HepG2 (cell line): ENCODE measurements around the gene VASN. TPM values are rescaled to one million over a fixed set of nuclear protein-coding genes. Genes with fewer than 3 reads are reported as not detected.

ENCODE experiments used
- ATAC-seq: fragments of 200-7000 bp; cut with Tn5 transposase; 3 replicates; pipeline ENCODE4 v1.9.1; 2020; ENCODE audit warnings: mild to moderate bottlenecking, moderate library complexity
- BruUV-seq: library from RNA; stranded (reverse); fragments of 400-500 nt; replicated peaks from 2 replicates; lab custom pipeline; 2021; lab: Mats Ljungman, UMichigan
- CTCF ChIA-PET: fragments of 300-600 bp; formaldehyde crosslinking; extraction: SDS; loops from one replicate; lab custom pipeline; 2021; ENCODE audit warnings: low total read pairs, inconsistent platforms, low intra/inter-chr PET ratio; lab: Yijun Ruan, JAX
- POLR2A ChIA-PET: fragments of 350-600 bp; sonication (Branson Sonifier 250); formaldehyde crosslinking; loops from one replicate; lab custom pipeline; 2020; ENCODE audit warnings: antibody characterized with exemption, inconsistent platforms; lab: Yijun Ruan, JAX
- DNase-seq: peaks from one replicate; pipeline ENCODE4 v3.0.0-alpha.2; 2015; ENCODE audit warnings: low spot score
- FAIRE-seq: peaks from 3 replicates; lab custom pipeline; 2011; peaks lifted over from hg19 to GRCh38; lab: Jason Lieb, UNC
- H2AFZ ChIP-seq: one replicate; pipeline ENCODE4 v1.6.1; 2011; ENCODE audit warnings: low read length, inconsistent platforms
- H3K27ac ChIP-seq: fragments of 300-600 bp; 3 replicates; pipeline ENCODE4 v1.8.0; 2011; ENCODE audit warnings: mixed run types, mild to moderate bottlenecking, mixed read lengths, low read length, inconsistent platforms; ENCODE audit not compliant: insufficient read depth; ENCODE audit errors: extremely low read length
- H3K27me3 ChIP-seq, 2 experiments: fragments of 200-600 bp in 1 of 2; 2 replicates in 1 of 2; 3 replicates in 1 of 2; pipeline versions ENCODE4 v1.6.0 to v1.8.0; 2011; ENCODE audit warnings: low read length in 2 of 2, mild to moderate bottlenecking in 2 of 2, moderate library complexity in 2 of 2, inconsistent platforms in 1 of 2; ENCODE audit not compliant: insufficient read depth in 2 of 2, control insufficient read depth in 1 of 2
- H3K36me3 ChIP-seq, 2 experiments: fragments of 200-600 bp in 1 of 2; replicated peaks in 1 of 2; 2 replicates in 1 of 2; 3 replicates in 1 of 2; pipeline versions ENCODE4 v1.5.1 to v1.8.0; 2011; ENCODE audit warnings: low read length in 2 of 2, inconsistent platforms in 1 of 2; ENCODE audit not compliant: insufficient read depth in 2 of 2, control insufficient read depth in 1 of 2
- H3K4me1 ChIP-seq: 2 replicates; pipeline ENCODE4 v1.5.1; 2012; ENCODE audit warnings: low read length, inconsistent platforms; ENCODE audit not compliant: insufficient read depth
- H3K4me2 ChIP-seq: 2 replicates; pipeline ENCODE4 v1.6.0; 2011; ENCODE audit warnings: low read depth, low read length, inconsistent platforms
- H3K4me3 ChIP-seq, 3 experiments: fragments of 200-600 bp in 1 of 3; sonication (generic), shearing (Covaris generic) in 1 of 3; replicated peaks in 1 of 3; 2 replicates each; pipeline ENCODE4 v1.5.1; 2011 to 2016; ENCODE audit warnings: low read length in 3 of 3, inconsistent platforms in 2 of 3, low read depth in 2 of 3, mild to moderate bottlenecking in 2 of 3, control low read depth in 1 of 3, mixed read lengths in 1 of 3; ENCODE audit not compliant: insufficient read depth in 1 of 3
- H3K79me2 ChIP-seq: one replicate; pipeline ENCODE4 v1.6.1; 2011; ENCODE audit warnings: low read length, inconsistent platforms; ENCODE audit not compliant: insufficient read depth
- H3K9ac ChIP-seq: 2 replicates; pipeline ENCODE4 v1.6.0; 2011; ENCODE audit warnings: mild to moderate bottlenecking, low read depth, low read length, inconsistent platforms; ENCODE audit not compliant: insufficient read depth
- H3K9me3 ChIP-seq: 2 replicates; pipeline ENCODE4 v1.5.1; 2012; ENCODE audit warnings: mild to moderate bottlenecking, low read length
- H4K20me1 ChIP-seq: 2 replicates; pipeline ENCODE4 v1.6.0; 2011; ENCODE audit warnings: inconsistent platforms, mild to moderate bottlenecking, low read length, moderate library complexity; ENCODE audit not compliant: insufficient read depth
- CHD2 ChIP-seq: IDR thresholded peaks from 2 replicates; pipeline ENCODE4 v1.6.1; 2011; ENCODE audit warnings: low read depth, low read length, improper control_type of control experiment
- GPN1 ChIP-seq: sonication (generic); formaldehyde crosslinking; IDR thresholded peaks from 2 replicates; pipeline ENCODE4 v1.5.1; 2020; ENCODE audit warnings: missing genetic modification reagents, borderline replicate concordance
- HDAC1 ChIP-seq: sonication (generic); formaldehyde crosslinking; IDR thresholded peaks from 2 replicates; pipeline ENCODE4 v1.5.1; 2020; ENCODE audit warnings: mild to moderate bottlenecking, missing genetic modification reagents
- MZF1 ChIP-seq: sonication (generic); formaldehyde crosslinking; IDR thresholded peaks from 2 replicates; pipeline ENCODE4 v1.8.1; 2023; ENCODE audit warnings: mild to moderate bottlenecking, missing genetic modification reagents, borderline replicate concordance
- NFRKB ChIP-seq: fragments of 450-650 bp; IDR thresholded peaks from 2 replicates; pipeline ENCODE4 v1.6.1; 2017
- RARA ChIP-seq: IDR thresholded peaks from 2 replicates; pipeline ENCODE4 v1.6.1; 2016; ENCODE audit warnings: missing genetic modification reagents, missing compliant biosample characterization
- SETDB1 ChIP-seq: sonication (generic); formaldehyde crosslinking; IDR thresholded peaks from 2 replicates; pipeline ENCODE4 v1.5.1; 2020; ENCODE audit warnings: missing genetic modification reagents, mild to moderate bottlenecking, borderline replicate concordance
- YEATS4 ChIP-seq: sonication (generic); formaldehyde crosslinking; IDR thresholded peaks from 2 replicates; pipeline ENCODE4 v1.4.0; 2020; ENCODE audit warnings: missing genetic modification reagents, borderline replicate concordance
- ZFAT ChIP-seq: sonication (generic); formaldehyde crosslinking; conservative IDR thresholded peaks from 2 replicates; pipeline ENCODE4 v1.8.1; 2023; ENCODE audit warnings: missing genetic modification reagents, inconsistent platforms
- ZFP1 ChIP-seq: IDR thresholded peaks from 2 replicates; pipeline ENCODE4 v1.6.1; 2016
- ZNF101 ChIP-seq: sonication (generic); formaldehyde crosslinking; IDR thresholded peaks from 2 replicates; pipeline ENCODE4 v1.4.0; 2020; ENCODE audit warnings: mild to moderate bottlenecking, low read depth, missing genetic modification reagents, borderline replicate concordance
- ZNF564 ChIP-seq: sonication (generic); formaldehyde crosslinking; IDR thresholded peaks from 2 replicates; pipeline ENCODE4 v1.8.1; 2023; ENCODE audit warnings: mild to moderate bottlenecking, missing genetic modification reagents
- ZNF792 ChIP-seq: IDR thresholded peaks from 2 replicates; pipeline ENCODE4 v1.6.1; 2016
- ZNF891 ChIP-seq: sonication (generic); formaldehyde crosslinking; IDR thresholded peaks from 2 replicates; pipeline ENCODE4 v1.5.0; 2020; ENCODE audit warnings: mild to moderate bottlenecking, missing genetic modification reagents
- WGBS: methylation state at CpG from one replicate; pipeline ENCODE4 v1.1.6; 2017; ENCODE audit warnings: low lambda C conversion rate; 5-methylcytosine and 5-hydroxymethylcytosine counted together
- in situ Hi-C: cut with HindIII; loops from 2 replicates; pipeline ENCODE4 v1.10.0; 2017; ENCODE audit warnings: low pct_unique_long_range_greater_than_20kb; ENCODE audit not compliant: extremely low pct_ligation_motif_present
- intact Hi-C: fragments of 100-400 bp; cut with micrococcal nuclease; formaldehyde crosslinking; loops from one replicate; pipeline ENCODE4 v1.10.0; 2022; ENCODE audit not compliant: unreplicated experiment
- polyA plus RNA-seq, 8 experiments: library from polyadenylated mRNA; depleted of rRNA in 3 of 8; stranded (reverse) in 7 of 8; unstranded in 1 of 8; fragments of >200 nt; fragmentation: Illumina TruSeq in 4 of 8; extraction: Trizol in 4 of 8; gene quantifications; 2 replicates each; pipeline versions ENCODE4 v1.2.1 to v1.2.3, GENCODE V29; 2011 to 2016; ENCODE audit warnings: low read depth in 4 of 8, missing spikeins in 1 of 8, mixed read lengths in 1 of 8; ENCODE audit not compliant: insufficient read depth in 1 of 8
- total RNA-seq, 5 experiments: library from RNA; depleted of rRNA; stranded (reverse); fragments of >200 nt; fragmentation: Illumina TruSeq; extraction: Trizol; gene quantifications; 2 replicates each; pipeline ENCODE4 v1.2.3, GENCODE V29; 2016; ENCODE audit warnings: low read depth in 1 of 5
- TF ChIP-seq, protein P1 (sequence below): IDR thresholded peaks from 2 replicates; pipeline ENCODE4 v1.6.1; 2016; ENCODE audit warnings: mild to moderate bottlenecking, missing biosample characterization, missing genetic modification reagents
- TF ChIP-seq, protein P2 (sequence below): sonication (generic); formaldehyde crosslinking; conservative IDR thresholded peaks from 2 replicates; pipeline ENCODE4 v1.4.0; 2020; ENCODE audit warnings: mild to moderate bottlenecking, missing genetic modification reagents, moderate library complexity
- TF ChIP-seq, protein P3 (sequence below): sonication (generic); formaldehyde crosslinking; IDR thresholded peaks from 2 replicates; pipeline ENCODE4 v1.4.0; 2020; ENCODE audit warnings: missing genetic modification reagents
- TF ChIP-seq, protein P4 (sequence below): IDR thresholded peaks from 2 replicates; pipeline ENCODE4 v1.6.1; 2012; ENCODE audit warnings: inconsistent platforms

VASN gene
- total and polyA plus RNA-seq, 2 of the 13 experiments (the other 11 are each of a cell fraction or from before 2014, with no cell fraction given), result 8.4 to 18.2 TPM

DNA sequence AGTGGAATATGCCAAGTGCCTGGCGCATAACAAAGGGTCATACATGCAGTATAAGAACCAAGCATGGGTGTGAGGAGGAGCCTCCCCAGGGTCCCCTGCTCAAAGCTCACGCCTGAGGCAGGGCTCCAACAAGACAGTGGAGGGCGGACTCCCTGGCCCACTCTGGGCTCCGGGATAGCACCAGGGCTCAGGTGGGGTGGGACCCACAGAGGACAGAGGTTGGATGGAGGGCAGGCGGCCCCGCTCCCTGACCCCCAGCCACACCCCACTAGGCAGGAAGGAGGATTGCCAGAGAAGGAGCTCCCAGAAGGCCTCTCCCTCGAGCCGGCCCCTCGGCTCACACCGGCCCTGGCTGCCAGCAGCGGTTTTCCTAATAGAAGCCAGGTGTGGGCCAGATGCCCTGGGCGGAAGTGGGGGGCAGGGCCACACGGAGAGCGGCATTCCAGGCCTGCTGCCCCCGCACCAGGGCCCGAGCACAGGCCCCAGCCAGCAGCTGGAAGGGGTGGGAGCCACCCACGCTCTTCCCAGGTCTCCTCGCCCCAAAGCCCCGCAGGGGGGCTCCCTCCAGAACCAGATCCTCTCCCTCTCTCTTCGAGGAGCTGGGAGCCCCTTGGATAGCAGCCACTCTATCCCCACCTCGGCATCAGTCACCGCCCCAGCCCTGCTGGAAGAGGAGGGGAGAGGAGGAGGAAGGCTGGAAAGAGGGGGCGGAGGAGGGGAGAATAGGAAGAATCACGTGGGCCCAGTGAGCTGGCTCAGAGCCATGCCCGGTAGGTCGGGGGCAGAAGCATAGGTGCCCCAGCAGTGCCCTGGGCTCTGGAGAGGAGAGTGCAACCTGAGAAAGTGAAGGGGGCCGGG, 21.0 kb downstream of the VASN start:
- 97% methylated on average over 15 of the region's 27 CpGs for WGBS
- H3K4me1 ChIP-seq, result peaks cover 20% of the 10 kb centered on the region
- ChIA-PET CTCF (no interaction called here), POLR2A (interaction anchor here (1.2 to 1.6 kb wide), 2 partner anchors 18 to 47 kb away, joined by 3 read pairs; no protein-coding TSS in a partner anchor)
- no peak overlapping the region for H3K9ac ChIP-seq
- intact Hi-C loops (no loop called here), in situ Hi-C loops (no loop called here)
- H3K4me3 ChIP-seq, result no peak overlapping the region
- no peak overlapping the region for H3K27ac ChIP-seq
- no peaks in the 10 kb centered on the region for H3K79me2 ChIP-seq
- no peak for DNase-seq
- no peaks in the 10 kb centered on the region for H4K20me1 ChIP-seq
- no peak for ATAC-seq
- no peak overlapping the region for H2AFZ ChIP-seq
- no peaks in the 10 kb centered on the region for H3K27me3 ChIP-seq
- H3K4me2 ChIP-seq, result no peak overlapping the region
- FAIRE-seq, result no peak
- no peaks in the 10 kb centered on the region for H3K9me3 ChIP-seq
- no TSS peak for BruUV-seq
- peaks cover 2 to 9% of the 10 kb centered on the region in 2 experiments; a peak in 2 of 5 replicates for H3K36me3 ChIP-seq
- TF ChIP-seq ZFP1 (CRISPR knock-in tag) (no peak), ZNF564 (CRISPR knock-in tag) (no peak), ZFAT (CRISPR knock-in tag) (no peak), NFRKB (no peak), MZF1 (CRISPR knock-in tag) (no peak), SETDB1 (CRISPR knock-in tag) (no peak), RARA (CRISPR knock-in tag) (no peak), HDAC1 (CRISPR knock-in tag) (no peak), CHD2 (no peak), ZNF792 (CRISPR knock-in tag) (no peak), YEATS4 (no peak), GPN1 (CRISPR knock-in tag) (no peak), ZNF891 (CRISPR knock-in tag) (no peak), ZNF101 (CRISPR knock-in tag) (no peak)
- TF ChIP-seq, protein P1, sequence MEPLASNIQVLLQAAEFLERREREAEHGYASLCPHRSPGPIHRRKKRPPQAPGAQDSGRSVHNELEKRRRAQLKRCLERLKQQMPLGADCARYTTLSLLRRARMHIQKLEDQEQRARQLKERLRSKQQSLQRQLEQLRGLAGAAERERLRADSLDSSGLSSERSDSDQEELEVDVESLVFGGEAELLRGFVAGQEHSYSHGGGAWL (CRISPR knock-in tag), result no peak
- TF ChIP-seq, protein P2, sequence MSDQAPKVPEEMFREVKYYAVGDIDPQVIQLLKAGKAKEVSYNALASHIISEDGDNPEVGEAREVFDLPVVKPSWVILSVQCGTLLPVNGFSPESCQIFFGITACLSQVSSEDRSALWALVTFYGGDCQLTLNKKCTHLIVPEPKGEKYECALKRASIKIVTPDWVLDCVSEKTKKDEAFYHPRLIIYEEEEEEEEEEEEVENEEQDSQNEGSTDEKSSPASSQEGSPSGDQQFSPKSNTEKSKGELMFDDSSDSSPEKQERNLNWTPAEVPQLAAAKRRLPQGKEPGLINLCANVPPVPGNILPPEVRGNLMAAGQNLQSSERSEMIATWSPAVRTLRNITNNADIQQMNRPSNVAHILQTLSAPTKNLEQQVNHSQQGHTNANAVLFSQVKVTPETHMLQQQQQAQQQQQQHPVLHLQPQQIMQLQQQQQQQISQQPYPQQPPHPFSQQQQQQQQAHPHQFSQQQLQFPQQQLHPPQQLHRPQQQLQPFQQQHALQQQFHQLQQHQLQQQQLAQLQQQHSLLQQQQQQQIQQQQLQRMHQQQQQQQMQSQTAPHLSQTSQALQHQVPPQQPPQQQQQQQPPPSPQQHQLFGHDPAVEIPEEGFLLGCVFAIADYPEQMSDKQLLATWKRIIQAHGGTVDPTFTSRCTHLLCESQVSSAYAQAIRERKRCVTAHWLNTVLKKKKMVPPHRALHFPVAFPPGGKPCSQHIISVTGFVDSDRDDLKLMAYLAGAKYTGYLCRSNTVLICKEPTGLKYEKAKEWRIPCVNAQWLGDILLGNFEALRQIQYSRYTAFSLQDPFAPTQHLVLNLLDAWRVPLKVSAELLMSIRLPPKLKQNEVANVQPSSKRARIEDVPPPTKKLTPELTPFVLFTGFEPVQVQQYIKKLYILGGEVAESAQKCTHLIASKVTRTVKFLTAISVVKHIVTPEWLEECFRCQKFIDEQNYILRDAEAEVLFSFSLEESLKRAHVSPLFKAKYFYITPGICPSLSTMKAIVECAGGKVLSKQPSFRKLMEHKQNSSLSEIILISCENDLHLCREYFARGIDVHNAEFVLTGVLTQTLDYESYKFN, result no peak
- TF ChIP-seq, protein P3, sequence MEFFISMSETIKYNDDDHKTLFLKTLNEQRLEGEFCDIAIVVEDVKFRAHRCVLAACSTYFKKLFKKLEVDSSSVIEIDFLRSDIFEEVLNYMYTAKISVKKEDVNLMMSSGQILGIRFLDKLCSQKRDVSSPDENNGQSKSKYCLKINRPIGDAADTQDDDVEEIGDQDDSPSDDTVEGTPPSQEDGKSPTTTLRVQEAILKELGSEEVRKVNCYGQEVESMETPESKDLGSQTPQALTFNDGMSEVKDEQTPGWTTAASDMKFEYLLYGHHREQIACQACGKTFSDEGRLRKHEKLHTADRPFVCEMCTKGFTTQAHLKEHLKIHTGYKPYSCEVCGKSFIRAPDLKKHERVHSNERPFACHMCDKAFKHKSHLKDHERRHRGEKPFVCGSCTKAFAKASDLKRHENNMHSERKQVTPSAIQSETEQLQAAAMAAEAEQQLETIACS (CRISPR knock-in tag), result no peak
- TF ChIP-seq, protein P4, sequence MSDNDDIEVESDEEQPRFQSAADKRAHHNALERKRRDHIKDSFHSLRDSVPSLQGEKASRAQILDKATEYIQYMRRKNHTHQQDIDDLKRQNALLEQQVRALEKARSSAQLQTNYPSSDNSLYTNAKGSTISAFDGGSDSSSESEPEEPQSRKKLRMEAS, result no peak
